Activated CD4-positive, CD25-positive, alpha-beta regulatory T cell treated with anti-CD3 and anti-CD28 coated beads, Interleukin-2, amount 50 U/mL, for 24 hours (primary cell): ENCODE results near the gene DMKN.
"Not testable (repeated sequence)": the region's sequence is repeated elsewhere in the genome, so short reads cannot be mapped to it uniquely, and the experiment has no call there.

Experiments
- ATAC-seq, 2 donors: fragments of 150-1000 bp; cut with Tn5 transposase; one replicate each; pipeline ENCODE4 v1.10.0; 2021; ENCODE audit warnings: mild to moderate bottlenecking in 1 of 2, moderate library complexity in 1 of 2

Gene DMKN

DNA sequence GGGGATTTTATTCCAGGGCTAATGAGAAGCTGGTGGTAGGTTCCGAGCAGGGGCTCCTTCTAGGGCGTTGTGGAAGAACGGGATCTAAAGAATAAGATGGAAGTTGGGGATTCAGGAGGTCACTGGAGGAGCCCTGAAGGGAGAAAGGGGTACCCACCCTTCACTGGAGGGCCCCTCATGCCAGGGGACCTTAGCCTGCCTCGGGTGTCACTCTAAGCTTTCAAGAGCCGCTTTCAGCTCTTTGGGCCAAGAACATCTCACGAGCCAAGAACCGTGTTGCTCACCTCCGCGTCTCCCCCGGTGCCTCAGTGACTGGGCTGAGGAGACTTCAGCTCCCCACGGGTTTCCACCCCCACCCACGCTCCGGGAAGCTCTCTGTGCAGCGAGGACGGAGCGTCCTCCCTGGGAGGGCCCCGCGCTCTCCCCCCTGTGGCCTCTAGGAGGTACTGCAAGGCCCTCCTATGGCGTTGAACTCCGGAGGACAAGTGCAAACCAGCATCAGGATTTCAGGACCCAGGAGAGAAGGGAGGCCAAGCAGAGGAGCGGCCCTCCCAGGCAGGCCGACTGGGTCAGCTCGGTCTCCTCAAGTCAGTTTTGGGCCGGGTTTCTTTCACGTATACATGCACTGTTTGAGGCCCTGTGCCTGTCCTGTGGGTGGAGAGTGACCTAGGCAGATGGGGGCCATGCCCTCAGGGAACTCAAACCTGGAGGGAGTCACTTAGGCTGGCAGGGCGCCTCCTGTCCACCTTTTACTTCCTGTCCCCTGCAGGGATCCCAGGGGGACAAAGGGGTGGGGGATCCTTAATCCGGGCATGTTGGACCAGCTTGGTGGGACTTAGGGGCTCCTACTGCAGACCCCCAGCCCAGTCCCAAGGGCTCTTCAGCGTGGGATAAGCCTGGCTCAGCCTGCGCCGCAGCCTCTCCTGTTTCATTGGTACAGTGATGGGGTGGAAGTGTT, 18.1 kb downstream of the DMKN start:
- peak; percentile 83 to 90 for ATAC-seq

DNA sequence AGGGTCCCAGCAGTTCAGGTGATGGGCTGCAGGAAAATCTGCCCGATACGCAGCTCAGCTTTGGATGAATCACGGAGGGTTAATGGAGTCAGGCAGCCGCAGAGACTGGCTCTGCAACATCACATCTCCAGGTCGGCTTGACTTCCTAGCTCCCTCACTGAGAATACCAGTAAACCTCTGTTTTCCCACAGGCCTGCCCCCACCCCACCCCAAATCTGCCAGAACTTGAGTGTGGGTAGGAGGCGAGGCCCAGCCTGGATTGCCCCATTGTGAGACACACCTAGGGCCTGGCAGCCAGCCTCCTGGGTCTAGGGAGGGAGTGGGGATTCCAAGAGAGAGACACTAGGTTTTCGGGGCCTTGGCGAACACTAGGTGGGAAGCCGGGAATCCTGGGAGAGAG, 19.5 kb downstream of the DMKN start:
- no peak for ATAC-seq

DNA sequence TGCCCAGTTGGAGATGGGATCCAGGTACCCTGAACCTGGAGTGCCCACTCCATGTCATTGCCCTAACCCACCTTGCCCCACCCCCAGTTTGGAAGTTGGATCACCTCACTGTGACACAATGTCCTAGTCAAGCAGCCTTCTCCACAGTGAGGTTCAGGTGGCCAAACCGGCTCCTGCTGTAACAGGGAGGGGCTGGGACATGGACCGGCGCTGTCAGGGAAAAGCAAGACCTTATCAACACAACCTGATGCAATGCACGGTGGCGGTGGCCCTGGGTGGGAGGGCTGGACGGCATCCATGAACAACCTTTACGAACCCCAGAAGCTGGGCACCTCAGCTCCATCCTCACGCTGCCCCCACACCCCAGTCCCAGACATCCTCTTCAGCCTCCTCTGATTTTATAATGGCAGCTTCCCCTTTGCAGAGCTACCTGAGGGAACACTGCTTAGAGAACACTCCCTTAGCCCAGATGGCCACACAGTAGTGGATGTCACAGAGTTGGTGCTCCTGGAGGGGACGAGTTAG, 21.6 kb downstream of the DMKN start:
- ATAC-seq: no peak

DNA sequence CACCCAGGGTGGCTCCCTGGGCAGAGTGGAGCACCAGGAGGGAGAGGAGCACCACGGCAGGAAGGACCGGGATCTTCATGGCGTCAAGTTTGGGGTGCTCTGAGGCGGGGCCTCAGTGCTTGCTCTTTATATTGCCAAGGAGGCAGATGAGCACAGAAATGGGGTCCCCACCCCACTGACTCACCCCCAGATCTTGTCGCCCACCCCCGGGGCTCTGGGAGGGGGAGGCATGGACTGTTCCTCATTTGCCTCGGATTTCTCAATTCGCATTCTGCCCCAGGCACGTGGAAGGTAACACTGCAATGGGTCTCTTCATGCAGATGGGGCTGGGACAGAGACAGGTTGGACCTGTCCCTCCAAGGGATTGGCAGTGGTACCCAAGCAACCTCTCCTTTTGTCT, 23.1 kb downstream of the DMKN start, which contains the start of gene KRTDAP:
TSS of gene KRTDAP (minus strand) at position 101 of the 400 bp plus-strand sequence. CDS start at position 79, 22 bp downstream.
- no peak for ATAC-seq

DNA sequence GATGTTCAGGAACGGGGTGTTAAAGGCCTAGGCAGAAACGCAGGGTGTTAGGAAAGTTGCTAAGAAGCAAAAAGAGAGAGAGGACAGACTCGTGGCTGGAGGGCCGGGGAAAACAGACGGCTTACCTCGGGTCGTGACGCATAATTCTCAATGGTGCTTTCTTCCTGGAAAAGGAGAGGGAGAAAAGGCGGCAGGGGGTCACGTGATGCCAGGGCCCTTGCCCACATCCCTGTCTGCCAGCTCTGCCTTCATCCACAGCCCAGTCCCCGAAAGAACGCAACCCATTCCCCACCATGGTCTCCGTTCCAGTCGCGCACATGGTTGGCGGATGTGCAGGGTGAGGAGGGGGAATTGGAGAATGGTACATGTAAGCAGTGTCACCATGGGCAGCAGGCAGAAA, 24.8 kb downstream of the DMKN start:
- ATAC-seq: no peak

DNA sequence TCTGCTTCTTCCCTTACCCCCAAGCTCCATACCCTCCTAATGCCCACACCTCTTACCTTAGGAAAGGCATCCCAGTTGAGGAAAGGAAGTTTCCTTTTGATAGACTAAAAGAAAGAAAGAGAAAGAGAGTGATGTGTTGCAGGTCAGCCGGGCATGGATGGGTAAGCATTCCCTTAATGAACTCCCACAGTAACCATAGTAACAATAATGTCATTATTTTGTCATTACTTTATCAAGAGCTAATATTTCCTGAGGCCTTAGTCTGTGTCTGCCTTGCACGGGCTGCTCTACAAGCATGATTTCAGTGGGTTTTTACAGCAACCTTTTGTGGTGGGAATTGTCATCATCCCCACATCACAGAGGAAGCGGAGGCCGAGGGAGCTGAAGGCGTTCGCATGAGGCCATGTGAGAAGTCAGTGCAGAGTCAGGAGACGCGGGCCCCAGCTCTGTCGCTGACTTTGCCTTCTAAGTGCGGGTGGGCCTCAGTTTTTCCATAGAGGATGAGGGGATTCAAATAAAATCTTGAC, 25.7 kb downstream of the DMKN start:
- no peak for ATAC-seq

DNA sequence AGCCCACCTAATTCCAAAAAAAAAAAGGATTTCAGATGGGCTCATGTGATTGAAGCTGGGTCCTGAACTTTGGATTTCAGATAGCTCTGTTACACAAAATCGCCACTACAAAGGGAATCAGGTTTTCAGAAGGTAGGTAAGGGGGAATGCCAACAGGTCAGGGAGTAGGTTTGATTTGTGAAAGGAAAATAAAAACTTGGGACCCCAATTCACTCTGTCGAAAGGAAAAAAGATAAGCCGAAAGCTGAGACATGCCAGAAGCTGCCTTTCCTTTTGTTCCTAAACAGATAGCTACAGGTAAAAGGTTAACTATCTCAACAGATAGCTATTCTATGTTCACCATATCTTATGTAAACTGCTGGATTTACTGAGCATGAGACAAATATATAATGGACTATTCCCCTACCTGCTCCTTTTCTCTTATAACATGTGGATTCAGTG, 27.2 kb downstream of the DMKN start:
- no peak for ATAC-seq

DNA sequence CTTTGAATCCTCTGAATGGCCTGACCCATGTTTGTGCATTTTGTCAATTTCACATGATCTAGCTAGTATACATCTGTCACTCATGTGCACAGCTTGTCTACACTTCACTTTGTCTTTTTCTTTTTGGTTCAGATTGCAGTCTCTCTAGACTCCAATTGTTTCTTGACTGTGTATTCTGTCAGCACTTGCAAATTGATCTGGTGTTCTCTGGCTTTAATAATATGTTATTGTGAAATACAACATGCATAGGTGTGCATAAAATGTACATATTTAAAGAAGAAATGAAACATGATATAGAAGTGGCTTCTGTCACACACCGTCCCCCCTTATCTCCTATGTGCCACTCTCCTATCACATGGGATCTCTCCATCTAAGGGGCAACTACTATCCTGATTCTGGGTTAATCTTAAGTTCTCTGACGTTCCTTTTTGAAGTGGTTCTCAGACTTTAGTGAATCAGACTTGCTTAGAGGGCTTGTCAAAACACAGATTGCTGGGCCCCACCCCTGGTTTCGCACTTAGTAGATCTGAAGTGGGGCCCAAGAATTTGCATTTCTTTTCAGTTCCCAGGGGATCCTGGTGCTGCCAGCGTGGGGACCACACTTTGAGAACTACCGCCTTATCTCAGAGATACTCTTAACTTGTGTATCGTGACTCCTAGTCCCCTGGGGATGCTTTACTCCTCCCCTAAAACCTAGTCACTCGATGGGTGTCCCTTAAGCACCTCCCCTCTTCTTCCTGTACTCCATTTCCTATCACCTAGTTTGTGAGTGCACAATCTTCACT, 29.0 kb downstream of the DMKN start:
- ATAC-seq: peak; percentile 25 to 43

DNA sequence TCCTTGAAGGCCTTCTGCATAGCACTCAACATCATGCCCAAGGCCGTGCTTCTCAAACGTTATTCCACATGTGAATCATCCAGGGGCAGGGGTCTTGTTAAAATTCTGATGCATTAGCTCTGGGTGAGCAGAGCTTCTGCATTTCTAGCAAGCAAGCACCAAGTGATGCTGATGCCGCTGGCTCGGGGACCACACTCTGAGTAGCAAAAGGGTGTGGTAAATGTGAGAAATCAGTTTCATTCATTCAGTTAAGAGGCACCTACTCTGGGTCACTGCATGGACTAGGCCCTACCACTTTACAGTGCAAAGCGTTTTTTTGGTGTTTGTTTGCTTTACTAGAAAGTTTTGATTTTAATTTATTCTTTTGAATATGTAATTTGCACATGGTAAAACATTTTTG, 30.4 kb downstream of the DMKN start:
- ATAC-seq: no peak

DNA sequence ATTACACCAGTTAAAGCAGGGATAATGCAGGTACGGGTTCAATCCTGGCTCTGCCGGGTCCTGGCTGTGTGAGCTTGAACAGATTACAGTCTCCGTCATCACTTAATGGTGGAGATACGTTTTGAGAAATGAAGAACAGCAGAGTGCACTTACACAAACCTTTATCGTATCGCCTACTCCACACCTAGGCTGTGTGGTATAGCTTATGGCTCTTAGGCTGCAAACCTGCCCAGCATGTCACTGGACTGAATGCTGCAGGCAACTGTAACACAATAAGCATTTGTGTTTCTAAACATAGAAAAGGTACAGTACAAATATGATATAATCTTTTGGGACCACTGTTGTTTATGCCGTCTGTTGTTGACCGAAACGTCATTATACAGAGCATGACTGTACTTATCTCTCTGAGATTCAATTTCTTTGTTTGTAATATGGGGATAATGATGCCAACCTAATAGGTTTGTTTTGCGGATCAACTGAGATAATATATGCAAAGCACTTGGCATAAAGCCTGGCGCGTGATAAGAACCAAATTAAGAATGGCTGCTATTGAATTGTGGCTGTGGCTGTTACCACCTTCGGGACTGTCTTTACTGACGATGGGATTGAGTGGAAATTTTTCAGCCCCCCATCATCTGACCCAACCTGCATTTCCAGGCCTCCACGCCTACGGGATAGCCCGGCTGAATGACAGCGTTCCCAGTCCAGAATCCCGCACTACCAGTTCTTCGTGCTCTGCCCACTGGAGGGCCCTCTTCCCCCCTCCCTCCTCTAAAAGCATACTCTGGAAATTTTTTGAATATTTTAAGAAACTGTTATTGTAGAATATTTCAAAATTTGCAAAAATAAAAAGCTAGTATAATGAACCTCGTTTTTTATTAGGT, 34.4 kb downstream of the DMKN start:
- no peak for ATAC-seq

DNA sequence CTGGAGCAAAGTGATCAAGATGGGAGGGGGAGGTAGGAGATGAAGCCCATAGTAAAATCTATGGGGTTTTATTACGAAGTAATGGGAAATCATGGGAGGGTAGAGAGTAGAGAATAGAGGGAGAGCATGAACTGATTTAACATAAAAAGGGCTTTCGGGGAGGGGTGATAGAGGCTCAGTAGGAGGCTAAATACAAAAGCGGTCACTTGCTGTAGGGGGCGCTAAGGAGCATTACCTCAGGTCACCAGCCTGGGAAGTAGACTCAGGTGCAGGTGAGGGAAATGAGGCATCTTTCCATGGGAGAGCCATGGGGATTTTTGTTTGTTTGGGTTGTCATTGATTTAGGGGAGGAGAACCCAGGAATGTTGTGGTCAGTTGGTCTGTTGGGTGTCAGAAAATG, 37.3 kb downstream of the DMKN start:
- ATAC-seq: no peak

DNA sequence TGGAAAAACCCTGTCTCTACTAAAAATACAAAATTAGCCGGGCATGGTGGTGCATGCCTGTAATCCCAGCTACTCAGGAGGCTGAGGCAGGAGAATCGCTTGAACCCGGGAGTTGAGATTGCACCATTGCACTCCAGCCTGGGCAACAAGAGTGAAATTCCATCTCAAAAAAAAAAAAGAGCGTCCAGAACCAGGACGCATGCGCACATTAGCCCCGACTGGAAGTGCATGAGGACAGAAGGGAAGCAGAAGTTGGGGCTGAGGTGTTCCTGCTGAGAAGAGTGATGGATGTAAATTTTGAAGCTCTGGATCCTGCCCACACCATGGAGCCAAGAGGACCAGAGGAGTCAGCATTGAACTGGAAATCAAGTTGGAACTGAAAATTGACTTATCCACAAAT, 38.9 kb downstream of the DMKN start:
- ATAC-seq: not testable (repeated sequence)

DNA sequence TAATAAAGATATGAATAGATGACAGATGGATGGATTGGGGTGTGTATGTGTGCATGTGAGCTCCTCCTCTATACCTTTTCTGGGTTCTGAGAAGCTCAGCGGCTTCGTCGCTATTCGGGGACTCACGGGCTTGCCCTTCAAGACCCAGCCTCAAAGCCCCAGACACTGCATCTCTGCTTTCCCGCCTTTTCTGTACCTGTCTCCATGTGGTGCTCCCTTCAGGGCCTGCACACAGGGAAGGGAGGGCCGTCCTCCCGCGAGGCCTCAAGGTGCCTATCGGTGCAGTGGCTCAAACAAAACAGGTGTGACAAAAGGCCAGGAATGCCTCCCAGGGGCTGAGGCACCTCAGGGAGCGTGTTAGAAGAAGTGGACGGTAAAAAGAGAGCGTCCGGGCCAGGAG, 39.3 kb downstream of the DMKN start:
- no peak for ATAC-seq

DNA sequence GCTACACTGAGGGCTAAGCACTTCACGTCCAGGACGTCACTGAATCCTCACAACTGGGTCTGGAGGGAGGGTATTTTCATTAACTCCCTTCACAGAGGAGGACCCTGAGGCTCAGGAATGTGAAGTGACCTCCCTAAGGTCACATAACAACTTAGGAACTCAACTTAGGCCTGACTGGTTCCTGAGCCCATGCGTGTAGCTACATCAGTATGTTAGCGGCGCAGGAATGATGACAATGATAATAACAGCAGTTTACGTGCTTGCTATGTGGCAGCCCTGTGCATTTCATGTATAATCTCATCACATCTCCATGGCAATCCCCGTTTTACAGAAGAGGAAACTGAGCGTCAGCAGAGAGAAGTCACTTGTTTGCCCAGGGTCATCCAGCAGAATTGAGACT, 41.5 kb downstream of the DMKN start:
- no peak for ATAC-seq

DNA sequence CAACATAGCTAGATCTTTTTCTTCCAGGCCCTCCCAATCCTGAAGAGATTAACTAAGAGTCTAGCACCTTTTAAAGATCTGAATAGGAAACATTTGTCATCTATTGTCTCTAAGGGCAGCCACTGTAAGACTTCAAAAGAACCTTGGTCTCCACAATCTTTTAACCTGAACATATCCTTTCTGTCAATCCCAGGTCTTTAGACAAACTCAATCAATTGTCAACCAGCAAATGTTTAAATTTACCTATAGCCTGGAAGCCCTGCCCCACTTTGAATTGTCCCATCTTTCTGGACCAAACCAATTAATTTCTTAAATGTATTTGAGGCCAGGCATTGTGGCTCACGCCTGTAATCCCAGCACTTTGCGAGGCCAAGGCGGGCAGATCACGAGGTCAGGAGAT, 42.4 kb downstream of the DMKN start:
- ATAC-seq: not testable (repeated sequence)

DNA sequence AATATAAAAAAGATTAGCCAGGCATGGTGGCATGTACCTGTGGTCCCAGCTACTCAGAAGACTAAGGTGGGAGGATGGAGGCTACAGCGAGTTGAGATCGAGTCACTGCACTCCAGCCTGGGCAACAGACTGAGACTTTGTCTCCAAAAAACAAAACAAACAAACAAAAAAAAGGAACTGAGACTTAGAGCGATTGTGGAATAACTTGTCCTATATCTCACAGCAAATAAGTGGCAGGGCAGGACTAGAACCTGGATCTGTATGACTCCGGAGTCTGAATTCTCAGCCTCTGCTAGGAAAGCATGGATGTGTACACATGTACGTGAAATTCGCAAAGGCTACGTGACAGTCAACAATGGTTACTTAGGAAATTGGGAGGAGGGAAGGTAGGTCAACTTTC, 43.3 kb downstream of the DMKN start:
- ATAC-seq: no peak

DNA sequence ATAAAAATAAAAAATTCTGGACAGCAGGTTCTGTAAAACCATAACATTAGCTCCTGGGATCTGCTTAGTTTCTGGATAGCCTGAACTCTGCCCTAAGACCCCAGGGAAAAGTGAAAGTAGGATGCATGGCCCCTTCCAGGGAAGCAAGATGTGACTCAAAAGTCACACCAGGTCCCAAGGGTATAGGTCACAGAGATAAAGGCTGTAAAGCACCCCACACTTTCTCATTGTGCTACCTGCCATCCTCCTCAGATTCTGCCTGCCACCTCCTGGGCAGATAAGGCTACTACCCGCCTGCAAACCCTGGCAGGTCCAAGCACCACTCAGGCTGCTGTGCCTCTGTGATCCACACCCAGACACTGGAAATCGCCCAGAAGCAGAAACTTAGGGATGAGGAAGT, 44.8 kb downstream of the DMKN start:
- peak; percentile 53 to 78 for ATAC-seq

DNA sequence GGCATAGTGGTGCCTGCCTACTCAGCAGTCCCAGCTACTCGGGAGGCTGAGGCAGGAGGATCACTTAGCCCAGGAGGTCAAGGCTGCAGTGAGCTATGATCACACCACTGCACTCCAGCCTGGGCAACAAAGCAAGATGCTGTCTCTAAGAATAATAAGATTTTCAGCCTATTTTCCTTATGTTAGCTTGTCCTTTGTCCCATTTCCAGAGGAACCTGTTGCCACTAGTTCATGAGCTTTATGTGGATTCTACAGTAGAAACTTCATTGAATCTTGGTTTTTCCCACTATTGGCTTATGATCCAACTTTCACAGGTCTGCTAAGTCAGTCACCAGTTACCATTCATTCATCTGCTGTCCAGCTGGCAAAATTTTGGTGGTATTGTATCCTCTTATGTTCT, 47.2 kb downstream of the DMKN start:
- no peak for ATAC-seq

DNA sequence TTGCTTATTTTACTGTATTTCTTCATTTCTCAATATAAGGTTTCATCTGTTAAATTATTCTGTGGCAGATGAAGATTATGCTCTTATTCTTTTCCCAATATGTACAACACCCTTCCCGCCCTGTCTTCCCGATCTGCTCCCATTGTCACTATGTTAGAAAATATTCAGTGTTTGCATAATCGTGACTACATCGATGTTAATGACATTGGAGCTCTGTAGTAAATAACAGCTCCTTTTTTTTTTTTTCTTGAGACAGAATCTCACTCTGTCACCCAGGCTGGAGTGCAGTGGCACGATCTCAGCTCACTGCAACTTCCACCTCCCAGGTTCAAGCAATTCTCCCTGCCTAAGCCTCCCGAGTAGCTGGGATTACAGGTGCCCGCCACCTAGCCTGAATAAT, 50.5 kb downstream of the DMKN start:
- not testable (repeated sequence) for ATAC-seq

DNA sequence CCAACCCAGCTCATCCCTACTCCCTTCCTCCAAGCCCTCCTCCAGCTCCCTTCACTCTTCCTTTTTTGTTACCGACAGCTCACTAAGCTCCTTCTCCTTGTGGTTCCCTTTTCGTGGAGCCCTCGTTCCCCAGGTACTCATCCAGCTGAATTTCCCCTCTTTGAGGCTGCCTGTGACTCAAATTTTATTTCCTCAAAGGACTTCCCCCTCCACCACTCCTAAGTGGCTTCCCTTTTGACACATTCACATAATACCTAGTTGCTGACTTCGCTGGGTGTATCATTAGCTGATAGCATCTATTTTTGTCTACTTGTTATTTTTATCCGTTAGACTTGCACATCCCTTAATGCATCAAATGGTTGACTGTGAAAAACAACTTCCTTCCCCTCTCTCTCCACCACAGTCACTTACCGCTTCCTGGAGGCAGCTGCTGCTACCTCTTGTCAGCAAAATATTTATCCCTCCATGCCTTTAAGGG, 50.9 kb downstream of the DMKN start:
- ATAC-seq: peak; percentile 73 to 76

DNA sequence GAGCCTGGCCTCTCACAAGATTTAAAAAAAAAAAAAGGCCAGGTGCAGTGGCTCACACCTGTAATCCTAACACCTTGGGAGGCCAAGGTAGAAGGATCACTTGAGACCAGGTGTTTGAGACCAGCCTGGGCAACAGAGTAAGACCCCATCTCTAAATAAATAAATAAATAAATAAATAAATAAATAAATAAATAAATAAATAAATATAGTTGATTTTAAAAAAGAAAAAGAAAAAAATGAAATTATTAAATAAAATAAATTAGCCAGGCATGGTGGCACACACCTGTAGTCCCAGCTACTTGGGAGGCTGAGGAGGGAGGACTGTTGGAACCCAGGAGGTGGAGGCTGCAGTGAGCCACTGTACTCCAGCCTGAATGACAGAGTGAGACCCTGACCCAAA, 51.7 kb downstream of the DMKN start:
- ATAC-seq: not testable (repeated sequence)

DNA sequence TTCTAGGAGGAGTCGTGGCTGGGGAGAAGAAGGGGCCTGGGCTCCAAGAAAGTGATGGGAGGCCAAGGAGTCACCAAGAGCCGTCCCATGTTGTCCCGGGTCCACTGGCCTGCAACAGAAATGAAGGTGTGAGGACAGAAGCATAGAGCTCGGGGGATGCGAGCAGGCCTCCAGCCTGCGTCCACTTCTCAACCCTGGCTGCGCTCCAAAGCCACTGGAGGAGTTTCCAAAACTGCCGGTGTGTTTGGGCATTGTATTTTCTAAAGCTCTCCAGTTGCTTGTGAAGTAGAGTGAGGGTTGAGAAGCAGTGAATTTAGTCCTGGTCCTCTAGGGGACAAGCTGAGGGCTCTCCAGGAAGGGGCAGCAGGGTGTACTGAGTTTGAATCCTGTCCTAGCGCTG, 52.4 kb downstream of the DMKN start:
- ATAC-seq: no peak
